ENCODE results near the gene ANXA8. TPM values are rescaled to one million over a fixed set of nuclear protein-coding genes. Genes with fewer than 3 reads are reported as not detected.
"Not testable (repeated sequence)": the region's sequence is repeated elsewhere in the genome, so short reads cannot be mapped to it uniquely, and the experiment has no call there.

ANXA8 gene
- total and polyA plus RNA-seq, 2 donors (not counting 1 experiment from before 2014, with no cell fraction given): 0.08 TPM; not detected in 1

- H3K4me3 ChIP-seq (replicated peaks in 1 of 4; ENCODE audit: control extremely low read depth in 1 of 4, insufficient read depth in 1 of 4, low read depth in 3 of 4, low read length in 4 of 4); H3K79me2 ChIP-seq (ENCODE audit: control insufficient read depth, insufficient read depth, low read length); DNase-seq (ENCODE audit: low read depth in 2 of 2); H3K36me3 ChIP-seq (ENCODE audit: control insufficient read depth, insufficient read depth, low read length); H4K20me1 ChIP-seq (ENCODE audit: control insufficient read depth, extremely low read depth, insufficient read depth, low read length); H2AFZ ChIP-seq (ENCODE audit: low read length); H3K9ac ChIP-seq (ENCODE audit: insufficient read depth, low read length); H3K27ac ChIP-seq (ENCODE audit: insufficient read depth, low read length); H3K4me2 ChIP-seq (ENCODE audit: extremely low read depth, insufficient read depth, low read length); H3K9me3 ChIP-seq (ENCODE audit: control insufficient read depth, insufficient read depth, low read depth, low read length); H3K4me1 ChIP-seq (ENCODE audit: control insufficient read depth, extremely low read depth, insufficient read depth, low read length); H3K27me3 ChIP-seq (ENCODE audit: control insufficient read depth, insufficient read depth, low read length): not testable (repeated sequence)
Measured at GRCh38 chr10:47477078-47477477, 6.8 kb downstream of the ANXA8 start.

- not testable (repeated sequence) for H4K20me1 ChIP-seq (ENCODE audit: control insufficient read depth, extremely low read depth, insufficient read depth, low read length); H3K79me2 ChIP-seq (ENCODE audit: control insufficient read depth, insufficient read depth, low read length); H3K4me3 ChIP-seq (replicated peaks in 1 of 4; ENCODE audit: control extremely low read depth in 1 of 4, insufficient read depth in 1 of 4, low read depth in 3 of 4, low read length in 4 of 4); H3K9me3 ChIP-seq (ENCODE audit: control insufficient read depth, insufficient read depth, low read depth, low read length); H3K9ac ChIP-seq (ENCODE audit: insufficient read depth, low read length); H3K36me3 ChIP-seq (ENCODE audit: control insufficient read depth, insufficient read depth, low read length); H3K27ac ChIP-seq (ENCODE audit: insufficient read depth, low read length); DNase-seq (ENCODE audit: low read depth in 2 of 2); H3K4me2 ChIP-seq (ENCODE audit: extremely low read depth, insufficient read depth, low read length); H3K27me3 ChIP-seq (ENCODE audit: control insufficient read depth, insufficient read depth, low read length); H2AFZ ChIP-seq (ENCODE audit: low read length); H3K4me1 ChIP-seq (ENCODE audit: control insufficient read depth, extremely low read depth, insufficient read depth, low read length)
Measured at GRCh38 chr10:47475101-47475500, 8.8 kb downstream of the ANXA8 start.

- H3K79me2 ChIP-seq (ENCODE audit: control insufficient read depth, insufficient read depth, low read length); H3K4me2 ChIP-seq (ENCODE audit: extremely low read depth, insufficient read depth, low read length); H3K27ac ChIP-seq (ENCODE audit: insufficient read depth, low read length); H3K9me3 ChIP-seq (ENCODE audit: control insufficient read depth, insufficient read depth, low read depth, low read length); H3K9ac ChIP-seq (ENCODE audit: insufficient read depth, low read length); H3K4me3 ChIP-seq (replicated peaks in 1 of 4; ENCODE audit: control extremely low read depth in 1 of 4, insufficient read depth in 1 of 4, low read depth in 3 of 4, low read length in 4 of 4); H3K27me3 ChIP-seq (ENCODE audit: control insufficient read depth, insufficient read depth, low read length); DNase-seq (ENCODE audit: low read depth in 2 of 2); H2AFZ ChIP-seq (ENCODE audit: low read length); H3K36me3 ChIP-seq (ENCODE audit: control insufficient read depth, insufficient read depth, low read length); H4K20me1 ChIP-seq (ENCODE audit: control insufficient read depth, extremely low read depth, insufficient read depth, low read length); H3K4me1 ChIP-seq (ENCODE audit: control insufficient read depth, extremely low read depth, insufficient read depth, low read length): not testable (repeated sequence)
Measured at GRCh38 chr10:47473516-47473915, 10.4 kb downstream of the ANXA8 start.

- H3K4me2 ChIP-seq (ENCODE audit: extremely low read depth, insufficient read depth, low read length); H3K9ac ChIP-seq (ENCODE audit: insufficient read depth, low read length); H3K79me2 ChIP-seq (ENCODE audit: control insufficient read depth, insufficient read depth, low read length); H3K4me1 ChIP-seq (ENCODE audit: control insufficient read depth, extremely low read depth, insufficient read depth, low read length); H3K36me3 ChIP-seq (ENCODE audit: control insufficient read depth, insufficient read depth, low read length); H3K9me3 ChIP-seq (ENCODE audit: control insufficient read depth, insufficient read depth, low read depth, low read length); DNase-seq (ENCODE audit: low read depth in 2 of 2); H2AFZ ChIP-seq (ENCODE audit: low read length); H3K4me3 ChIP-seq (replicated peaks in 1 of 4; ENCODE audit: control extremely low read depth in 1 of 4, insufficient read depth in 1 of 4, low read depth in 3 of 4, low read length in 4 of 4); H3K27ac ChIP-seq (ENCODE audit: insufficient read depth, low read length); H3K27me3 ChIP-seq (ENCODE audit: control insufficient read depth, insufficient read depth, low read length); H4K20me1 ChIP-seq (ENCODE audit: control insufficient read depth, extremely low read depth, insufficient read depth, low read length): not testable (repeated sequence)
Measured at GRCh38 chr10:47472647-47473046, 11.3 kb downstream of the ANXA8 start.

GRCh38 chr10:47472072-47472471, 11.8 kb downstream of the ANXA8 start:
- not testable (repeated sequence) for H3K4me3 ChIP-seq (replicated peaks in 1 of 4; ENCODE audit: control extremely low read depth in 1 of 4, insufficient read depth in 1 of 4, low read depth in 3 of 4, low read length in 4 of 4); H3K27me3 ChIP-seq (ENCODE audit: control insufficient read depth, insufficient read depth, low read length); H3K9ac ChIP-seq (ENCODE audit: insufficient read depth, low read length); H4K20me1 ChIP-seq (ENCODE audit: control insufficient read depth, extremely low read depth, insufficient read depth, low read length); DNase-seq (ENCODE audit: low read depth in 2 of 2); H3K4me1 ChIP-seq (ENCODE audit: control insufficient read depth, extremely low read depth, insufficient read depth, low read length); H3K4me2 ChIP-seq (ENCODE audit: extremely low read depth, insufficient read depth, low read length); H3K27ac ChIP-seq (ENCODE audit: insufficient read depth, low read length); H3K9me3 ChIP-seq (ENCODE audit: control insufficient read depth, insufficient read depth, low read depth, low read length); H3K36me3 ChIP-seq (ENCODE audit: control insufficient read depth, insufficient read depth, low read length); H3K79me2 ChIP-seq (ENCODE audit: control insufficient read depth, insufficient read depth, low read length); H2AFZ ChIP-seq (ENCODE audit: low read length)

- not testable (repeated sequence) for H3K9me3 ChIP-seq (ENCODE audit: control insufficient read depth, insufficient read depth, low read depth, low read length); H3K27me3 ChIP-seq (ENCODE audit: control insufficient read depth, insufficient read depth, low read length); H3K4me2 ChIP-seq (ENCODE audit: extremely low read depth, insufficient read depth, low read length); H2AFZ ChIP-seq (ENCODE audit: low read length); H3K4me1 ChIP-seq (ENCODE audit: control insufficient read depth, extremely low read depth, insufficient read depth, low read length); H3K79me2 ChIP-seq (ENCODE audit: control insufficient read depth, insufficient read depth, low read length); H3K36me3 ChIP-seq (ENCODE audit: control insufficient read depth, insufficient read depth, low read length); H3K4me3 ChIP-seq (replicated peaks in 1 of 4; ENCODE audit: control extremely low read depth in 1 of 4, insufficient read depth in 1 of 4, low read depth in 3 of 4, low read length in 4 of 4); DNase-seq (ENCODE audit: low read depth in 2 of 2); H3K27ac ChIP-seq (ENCODE audit: insufficient read depth, low read length); H3K9ac ChIP-seq (ENCODE audit: insufficient read depth, low read length); H4K20me1 ChIP-seq (ENCODE audit: control insufficient read depth, extremely low read depth, insufficient read depth, low read length)
Measured at GRCh38 chr10:47468731-47469528, 15.0 kb downstream of the ANXA8 start.

- H3K36me3 ChIP-seq (ENCODE audit: control insufficient read depth, insufficient read depth, low read length); DNase-seq (ENCODE audit: low read depth in 2 of 2); H2AFZ ChIP-seq (ENCODE audit: low read length); H3K9ac ChIP-seq (ENCODE audit: insufficient read depth, low read length); H3K27ac ChIP-seq (ENCODE audit: insufficient read depth, low read length); H3K79me2 ChIP-seq (ENCODE audit: control insufficient read depth, insufficient read depth, low read length); H3K27me3 ChIP-seq (ENCODE audit: control insufficient read depth, insufficient read depth, low read length); H4K20me1 ChIP-seq (ENCODE audit: control insufficient read depth, extremely low read depth, insufficient read depth, low read length); H3K4me3 ChIP-seq (replicated peaks in 1 of 4; ENCODE audit: control extremely low read depth in 1 of 4, insufficient read depth in 1 of 4, low read depth in 3 of 4, low read length in 4 of 4); H3K4me2 ChIP-seq (ENCODE audit: extremely low read depth, insufficient read depth, low read length); H3K4me1 ChIP-seq (ENCODE audit: control insufficient read depth, extremely low read depth, insufficient read depth, low read length); H3K9me3 ChIP-seq (ENCODE audit: control insufficient read depth, insufficient read depth, low read depth, low read length): not testable (repeated sequence)
Measured at GRCh38 chr10:47467957-47468356, 16.0 kb downstream of the ANXA8 start.
